Muscle layer of duodenum (tissue), 2 donors: Measurements from ENCODE around the gene GOLIM4.

Source experiments
- H3K27ac ChIP-seq: one replicate; pipeline ENCODE4 v1.7.0; 2013; ENCODE audit warnings: mild to moderate bottlenecking, low read length
- H3K27me3 ChIP-seq: one replicate; pipeline ENCODE4 v1.7.0; 2013; ENCODE audit warnings: low read depth, mild to moderate bottlenecking, control low read depth, low read length
- H3K36me3 ChIP-seq, 2 donors: one replicate each; pipeline ENCODE4 v1.7.0; 2013; ENCODE audit warnings: low read length in 2 of 2, control low read depth in 1 of 2, mild to moderate bottlenecking in 1 of 2; ENCODE audit not compliant: insufficient read depth in 2 of 2, control insufficient read depth in 1 of 2
- H3K4me1 ChIP-seq, 2 donors: one replicate each; pipeline ENCODE4 v1.7.0; 2013; ENCODE audit warnings: low read length in 2 of 2, mild to moderate bottlenecking in 2 of 2, control low read depth in 1 of 2, moderate library complexity in 1 of 2; ENCODE audit not compliant: insufficient read depth in 2 of 2, control insufficient read depth in 1 of 2
- H3K4me3 ChIP-seq, 2 donors: one replicate each; pipeline ENCODE4 v1.7.0; 2013; ENCODE audit warnings: low read length in 2 of 2, low read depth in 1 of 2, mild to moderate bottlenecking in 1 of 2
- H3K9me3 ChIP-seq, 2 donors: one replicate each; pipeline ENCODE4 v1.7.0; 2013; ENCODE audit warnings: low read length in 2 of 2, control low read depth in 1 of 2, mild to moderate bottlenecking in 1 of 2; ENCODE audit not compliant: control insufficient read depth in 1 of 2
- donor health status: healthy.

GOLIM4 gene

GRCh38 chr3:167978486-167978885, 117.2 kb downstream of the GOLIM4 start:
- no peaks in the 10 kb centered on the region for H3K36me3 ChIP-seq
- no peaks in the 10 kb centered on the region for H3K9me3 ChIP-seq
- no peak overlapping the region for H3K27ac ChIP-seq
- H3K4me3 ChIP-seq = no peak overlapping the region
- no peaks in the 10 kb centered on the region for H3K27me3 ChIP-seq
- H3K4me1 ChIP-seq = no peaks in the 10 kb centered on the region

- Histone ChIP-seq H3K4me1 (no peaks in the 10 kb centered on the region), H3K27ac (no peak overlapping the region), H3K27me3 (no peaks in the 10 kb centered on the region), H3K4me3 (no peak overlapping the region), H3K9me3 (no peaks in the 10 kb centered on the region), H3K36me3 (no peaks in the 10 kb centered on the region)
These were observed 117.7 kb downstream of the GOLIM4 start for GRCh38 chr3:167978071-167978470.

- Histone ChIP-seq H3K4me1 (peaks cover 0 to 4% of the 10 kb centered on the region in 2 donors), H3K36me3 (no peaks in the 10 kb centered on the region), H3K27ac (peak overlapping the region; percentile 0), H3K27me3 (no peaks in the 10 kb centered on the region), H3K4me3 (peak overlapping the region; percentile 4 to 21), H3K9me3 (no peaks in the 10 kb centered on the region)
These were observed 119.0 kb downstream of the GOLIM4 start for GRCh38 chr3:167976516-167977361.

GRCh38 chr3:167973901-167974300, 121.8 kb downstream of the GOLIM4 start:
- H3K27ac ChIP-seq = no peak overlapping the region
- no peaks in the 10 kb centered on the region for H3K9me3 ChIP-seq
- no peaks in the 10 kb centered on the region for H3K27me3 ChIP-seq
- no peak overlapping the region for H3K4me3 ChIP-seq
- H3K4me1 ChIP-seq = peaks cover 0 to 4% of the 10 kb centered on the region in 2 donors
- H3K36me3 ChIP-seq = no peaks in the 10 kb centered on the region

- H3K9me3 ChIP-seq = no peaks in the 10 kb centered on the region
- H3K36me3 ChIP-seq = no peaks in the 10 kb centered on the region
- H3K4me3 ChIP-seq = no peak overlapping the region
- peaks cover 0 to 4% of the 10 kb centered on the region in 2 donors for H3K4me1 ChIP-seq
- no peak overlapping the region for H3K27ac ChIP-seq
- no peaks in the 10 kb centered on the region for H3K27me3 ChIP-seq
These were observed 122.7 kb downstream of the GOLIM4 start for GRCh38 chr3:167973046-167973445.

- H3K4me1 ChIP-seq = peaks cover 0 to 4% of the 10 kb centered on the region in 2 donors
- H3K36me3 ChIP-seq = no peaks in the 10 kb centered on the region
- H3K27me3 ChIP-seq = no peaks in the 10 kb centered on the region
- H3K9me3 ChIP-seq = no peaks in the 10 kb centered on the region
- H3K4me3 ChIP-seq = no peak overlapping the region
- no peak overlapping the region for H3K27ac ChIP-seq
These were observed 123.2 kb downstream of the GOLIM4 start for GRCh38 chr3:167972502-167972901.

GRCh38 chr3:167969548-167969947, 126.2 kb downstream of the GOLIM4 start:
- Histone ChIP-seq H3K27ac (no peak overlapping the region), H3K27me3 (no peaks in the 10 kb centered on the region), H3K4me3 (no peak overlapping the region), H3K4me1 (peaks cover 0 to 4% of the 10 kb centered on the region in 2 donors), H3K9me3 (no peaks in the 10 kb centered on the region), H3K36me3 (no peaks in the 10 kb centered on the region)

- H3K9me3 ChIP-seq = no peaks in the 10 kb centered on the region
- no peak overlapping the region for H3K4me3 ChIP-seq
- H3K4me1 ChIP-seq = no peaks in the 10 kb centered on the region
- no peak overlapping the region for H3K27ac ChIP-seq
- H3K36me3 ChIP-seq = no peaks in the 10 kb centered on the region
- H3K27me3 ChIP-seq = no peaks in the 10 kb centered on the region
These were observed 128.3 kb downstream of the GOLIM4 start for GRCh38 chr3:167967257-167968036.
